GM21367 (cell line): ENCODE results near the gene SHISA5.

Source experiments
- ATAC-seq: cut with Tn5 transposase; IDR thresholded peaks from one replicate; pipeline ENCODE4 v1.9.1; 2021; ENCODE audit not compliant: unreplicated experiment

The SHISA5 gene

DNA sequence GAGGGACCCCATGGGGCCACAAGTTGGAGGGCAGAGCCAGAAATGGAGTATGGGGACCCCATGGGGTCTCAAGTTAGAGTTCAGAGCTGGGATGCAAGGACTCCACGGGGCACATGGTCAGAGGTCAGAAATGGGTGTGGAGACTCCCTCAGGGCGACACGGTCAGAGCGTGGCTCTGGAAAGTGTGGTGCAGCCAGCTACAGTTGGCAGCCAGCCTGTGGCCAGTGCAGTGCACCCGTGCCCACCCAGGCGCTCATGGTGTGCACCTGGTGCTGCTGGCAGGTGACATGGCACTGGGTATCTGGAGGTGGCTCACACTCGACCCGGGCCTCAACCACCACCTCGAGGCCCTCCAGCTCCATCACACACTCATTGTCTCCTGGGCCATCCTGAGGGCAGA, 85.3 kb downstream of the SHISA5 start:
- no peak for ATAC-seq

DNA sequence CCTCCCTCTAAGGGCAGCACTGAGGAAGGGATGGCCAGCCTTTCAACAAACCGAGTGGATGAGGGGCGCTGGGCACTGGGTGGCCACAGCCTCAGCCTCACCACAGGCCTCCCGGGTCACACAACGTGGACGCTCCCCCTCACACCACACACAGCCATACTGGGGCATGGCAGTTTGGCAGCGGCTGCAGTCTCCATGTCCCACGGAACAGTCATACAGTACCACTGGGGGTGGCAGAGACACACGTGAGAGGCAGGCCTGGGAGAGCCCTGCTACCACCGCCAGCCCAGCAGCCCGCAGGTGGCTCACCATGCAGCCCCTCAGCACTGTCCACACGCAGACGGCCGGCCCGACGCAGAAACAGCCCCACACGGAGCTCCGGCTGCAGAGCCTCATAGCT, 85.8 kb downstream of the SHISA5 start:
- no peak for ATAC-seq
